Neural cell (in vitro differentiated cells): ENCODE measurements around the gene TP53I13. TPM values are rescaled to one million over a fixed set of nuclear protein-coding genes. Genes with fewer than 3 reads are reported as not detected.

ENCODE experiments used
- H2AFZ ChIP-seq: fragments of 200-600, 300-800 bp; sonication (generic), shearing (Covaris generic); 2 replicates; pipeline ENCODE4 v1.6.0; 2014; ENCODE audit warnings: low read depth, mild to moderate bottlenecking, antibody characterized with exemption, low read length, moderate library complexity
- H3F3A ChIP-seq: fragments of 200-600 bp; shearing (Covaris generic); 2 replicates; pipeline ENCODE4 v1.6.1; 2016; ENCODE audit warnings: mild to moderate bottlenecking, moderate library complexity, mixed read lengths, antibody characterized with exemption, low read length; ENCODE audit not compliant: insufficient read depth, poor library complexity, severe bottlenecking
- H3K27ac ChIP-seq: fragments of 200-600, 300-800 bp; sonication (generic), shearing (Covaris generic); 2 replicates; pipeline ENCODE4 v1.5.1; 2014; ENCODE audit warnings: mild to moderate bottlenecking, low read length, moderate library complexity
- H3K27me3 ChIP-seq: fragments of 300-800, 200-600 bp; sonication (generic), shearing (Covaris generic); 2 replicates; pipeline ENCODE4 v1.6.0; 2014; ENCODE audit warnings: mild to moderate bottlenecking, low read depth, low read length, moderate library complexity; ENCODE audit not compliant: insufficient read depth
- H3K36me3 ChIP-seq: fragments of 300-800, 200-600 bp; sonication (generic), shearing (Covaris generic); 2 replicates; pipeline ENCODE4 v1.5.1; 2014; ENCODE audit warnings: mild to moderate bottlenecking, antibody characterized with exemption, low read length, moderate library complexity; ENCODE audit not compliant: insufficient read depth
- H3K4me2 ChIP-seq: fragments of 300-800, 200-600 bp; sonication (generic), shearing (Covaris generic); 2 replicates; pipeline ENCODE4 v1.6.0; 2014; ENCODE audit warnings: mild to moderate bottlenecking, low read length
- H3K4me3 ChIP-seq: fragments of 300-800, 200-600 bp; sonication (generic), shearing (Covaris generic); 2 replicates; pipeline ENCODE4 v1.5.1; 2014; ENCODE audit warnings: mild to moderate bottlenecking, low read length, moderate library complexity
- H3K79me2 ChIP-seq: fragments of 200-600 bp; shearing (Covaris generic); replicated peaks from 2 replicates; pipeline ENCODE4 v1.6.0; 2014; ENCODE audit warnings: mild to moderate bottlenecking, low read length, moderate library complexity; ENCODE audit not compliant: insufficient read depth
- H3K9ac ChIP-seq: fragments of 300-800, 200-600 bp; sonication (generic), shearing (Covaris generic); 2 replicates; pipeline ENCODE4 v1.6.1; 2016; ENCODE audit warnings: mild to moderate bottlenecking, low read length, mixed read lengths
- H3K9me2 ChIP-seq: fragments of 200-600 bp; shearing (Covaris generic); 2 replicates; pipeline ENCODE4 v1.6.1; 2016; ENCODE audit warnings: mild to moderate bottlenecking, low read length, mixed read lengths; ENCODE audit not compliant: insufficient read depth
- H3K9me3 ChIP-seq: fragments of 200-600, 300-800 bp; sonication (generic), shearing (Covaris generic); 2 replicates; pipeline ENCODE4 v1.6.1; 2016; ENCODE audit warnings: mild to moderate bottlenecking, mixed run types, low read length, moderate library complexity, mixed read lengths
- H4K20me1 ChIP-seq: fragments of 200-600 bp; shearing (Covaris generic); 2 replicates; pipeline ENCODE4 v1.6.1; 2016; ENCODE audit warnings: mild to moderate bottlenecking, mixed run types; ENCODE audit not compliant: insufficient read depth
- EP300 ChIP-seq: fragments of 450-650 bp; conservative IDR thresholded peaks from 2 replicates; pipeline ENCODE4 v1.6.1; 2014; ENCODE audit warnings: antibody characterized with exemption, mild to moderate bottlenecking, moderate library complexity; ENCODE audit not compliant: poor library complexity, severe bottlenecking
- EZH2 ChIP-seq: fragments of 200-600, 300-800 bp; shearing (Covaris generic), sonication (generic); IDR thresholded peaks from 2 replicates; pipeline ENCODE4 v1.6.1; 2014; ENCODE audit warnings: antibody characterized with exemption, low read length, borderline replicate concordance, mild to moderate bottlenecking; ENCODE audit not compliant: insufficient read depth, poor library complexity, severe bottlenecking
- MXI1 ChIP-seq: fragments of 450-650 bp; conservative IDR thresholded peaks from 2 replicates; pipeline ENCODE4 v1.6.1; 2014; ENCODE audit warnings: antibody characterized with exemption, mild to moderate bottlenecking; ENCODE audit not compliant: poor library complexity, severe bottlenecking
- POLR2AphosphoS5 ChIP-seq: IDR thresholded peaks from 2 replicates; pipeline ENCODE4 v1.6.1; 2012
- RAD21 ChIP-seq: fragments of 450-650 bp; conservative IDR thresholded peaks from 2 replicates; pipeline ENCODE4 v1.6.1; 2014; ENCODE audit warnings: antibody characterized with exemption, mild to moderate bottlenecking, moderate library complexity
- SMC3 ChIP-seq: fragments of 450-650 bp; conservative IDR thresholded peaks from 2 replicates; pipeline ENCODE4 v1.6.1; 2014; ENCODE audit warnings: antibody characterized with exemption, mild to moderate bottlenecking, moderate library complexity; ENCODE audit not compliant: poor library complexity
- TAF1 ChIP-seq: IDR thresholded peaks from 2 replicates; pipeline ENCODE4 v1.6.1; 2012; ENCODE audit warnings: low read depth
- polyA plus RNA-seq: library from polyadenylated mRNA; depleted of rRNA; stranded (reverse); fragments of >200 nt; gene quantifications from 2 replicates; pipeline ENCODE4 v1.2.3, GENCODE V29; 2014
- TF ChIP-seq, protein P1 (sequence below): IDR thresholded peaks from 2 replicates; pipeline ENCODE4 v1.6.1; 2012; ENCODE audit warnings: borderline replicate concordance
- TF ChIP-seq, protein P2 (sequence below): fragments of 450-650 bp; IDR thresholded peaks from 2 replicates; pipeline ENCODE4 v1.5.1; 2014; ENCODE audit warnings: antibody characterized with exemption, mild to moderate bottlenecking, moderate library complexity; ENCODE audit not compliant: poor library complexity, severe bottlenecking

The TP53I13 gene
- polyA plus RNA-seq, 1 donor from 2014 or later = 18.4 TPM

DNA sequence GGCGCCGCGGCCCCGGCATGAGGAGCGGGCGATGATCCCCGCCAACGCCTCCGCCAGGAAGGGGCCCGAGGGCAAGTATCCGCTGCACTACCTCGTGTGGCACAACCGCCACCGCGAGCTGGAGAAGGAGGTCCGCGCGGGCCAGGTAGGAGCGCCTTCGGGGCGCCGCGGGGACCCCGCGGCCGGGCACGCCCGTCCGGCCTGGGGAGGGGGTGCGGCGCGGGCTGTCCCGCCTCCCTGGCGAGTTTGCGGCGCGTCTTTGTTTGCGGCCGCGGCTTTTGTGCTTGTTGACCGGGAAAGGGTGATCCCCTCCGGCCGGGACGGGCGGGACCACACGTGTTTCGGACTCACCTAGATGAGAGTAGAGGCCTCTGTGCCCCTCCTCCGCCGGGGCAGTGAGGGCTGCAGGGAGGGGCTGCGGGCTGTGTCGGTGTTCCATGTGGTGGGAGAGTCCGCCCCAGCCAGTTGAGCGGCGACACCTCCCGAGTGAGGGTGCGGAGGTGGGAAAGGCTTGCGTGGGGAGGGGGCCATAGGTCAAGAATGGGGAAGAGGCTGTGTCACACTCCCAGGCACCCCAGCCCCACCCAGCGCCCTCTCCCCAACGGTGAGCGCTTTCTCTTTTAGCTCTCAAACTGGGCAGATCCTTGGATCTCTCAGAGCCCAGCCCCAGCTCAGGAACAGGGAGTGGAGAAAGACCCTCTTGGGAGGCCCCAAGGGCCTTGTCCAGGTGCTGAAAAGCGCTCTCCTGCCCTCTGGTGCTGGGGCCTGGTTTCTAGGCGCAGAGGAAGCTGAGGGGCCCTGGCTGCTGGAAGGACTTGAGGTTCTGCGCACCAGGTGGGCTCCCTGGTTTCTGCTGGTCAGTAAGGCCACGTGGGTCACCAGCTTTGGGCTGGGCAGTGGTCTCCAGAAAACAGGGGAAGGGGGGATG is 25.4 kb downstream of the TP53I13 start:
- TF ChIP-seq RAD21 (peak; percentile 27), EP300 (no peak), EZH2 (no peak), SMC3 (no peak), TAF1 (no peak), MXI1 (peak; percentile 61), POLR2AphosphoS5 (no peak)
- TF ChIP-seq, protein P1, sequence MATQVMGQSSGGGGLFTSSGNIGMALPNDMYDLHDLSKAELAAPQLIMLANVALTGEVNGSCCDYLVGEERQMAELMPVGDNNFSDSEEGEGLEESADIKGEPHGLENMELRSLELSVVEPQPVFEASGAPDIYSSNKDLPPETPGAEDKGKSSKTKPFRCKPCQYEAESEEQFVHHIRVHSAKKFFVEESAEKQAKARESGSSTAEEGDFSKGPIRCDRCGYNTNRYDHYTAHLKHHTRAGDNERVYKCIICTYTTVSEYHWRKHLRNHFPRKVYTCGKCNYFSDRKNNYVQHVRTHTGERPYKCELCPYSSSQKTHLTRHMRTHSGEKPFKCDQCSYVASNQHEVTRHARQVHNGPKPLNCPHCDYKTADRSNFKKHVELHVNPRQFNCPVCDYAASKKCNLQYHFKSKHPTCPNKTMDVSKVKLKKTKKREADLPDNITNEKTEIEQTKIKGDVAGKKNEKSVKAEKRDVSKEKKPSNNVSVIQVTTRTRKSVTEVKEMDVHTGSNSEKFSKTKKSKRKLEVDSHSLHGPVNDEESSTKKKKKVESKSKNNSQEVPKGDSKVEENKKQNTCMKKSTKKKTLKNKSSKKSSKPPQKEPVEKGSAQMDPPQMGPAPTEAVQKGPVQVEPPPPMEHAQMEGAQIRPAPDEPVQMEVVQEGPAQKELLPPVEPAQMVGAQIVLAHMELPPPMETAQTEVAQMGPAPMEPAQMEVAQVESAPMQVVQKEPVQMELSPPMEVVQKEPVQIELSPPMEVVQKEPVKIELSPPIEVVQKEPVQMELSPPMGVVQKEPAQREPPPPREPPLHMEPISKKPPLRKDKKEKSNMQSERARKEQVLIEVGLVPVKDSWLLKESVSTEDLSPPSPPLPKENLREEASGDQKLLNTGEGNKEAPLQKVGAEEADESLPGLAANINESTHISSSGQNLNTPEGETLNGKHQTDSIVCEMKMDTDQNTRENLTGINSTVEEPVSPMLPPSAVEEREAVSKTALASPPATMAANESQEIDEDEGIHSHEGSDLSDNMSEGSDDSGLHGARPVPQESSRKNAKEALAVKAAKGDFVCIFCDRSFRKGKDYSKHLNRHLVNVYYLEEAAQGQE = peak; percentile 52
- TF ChIP-seq, protein P2, sequence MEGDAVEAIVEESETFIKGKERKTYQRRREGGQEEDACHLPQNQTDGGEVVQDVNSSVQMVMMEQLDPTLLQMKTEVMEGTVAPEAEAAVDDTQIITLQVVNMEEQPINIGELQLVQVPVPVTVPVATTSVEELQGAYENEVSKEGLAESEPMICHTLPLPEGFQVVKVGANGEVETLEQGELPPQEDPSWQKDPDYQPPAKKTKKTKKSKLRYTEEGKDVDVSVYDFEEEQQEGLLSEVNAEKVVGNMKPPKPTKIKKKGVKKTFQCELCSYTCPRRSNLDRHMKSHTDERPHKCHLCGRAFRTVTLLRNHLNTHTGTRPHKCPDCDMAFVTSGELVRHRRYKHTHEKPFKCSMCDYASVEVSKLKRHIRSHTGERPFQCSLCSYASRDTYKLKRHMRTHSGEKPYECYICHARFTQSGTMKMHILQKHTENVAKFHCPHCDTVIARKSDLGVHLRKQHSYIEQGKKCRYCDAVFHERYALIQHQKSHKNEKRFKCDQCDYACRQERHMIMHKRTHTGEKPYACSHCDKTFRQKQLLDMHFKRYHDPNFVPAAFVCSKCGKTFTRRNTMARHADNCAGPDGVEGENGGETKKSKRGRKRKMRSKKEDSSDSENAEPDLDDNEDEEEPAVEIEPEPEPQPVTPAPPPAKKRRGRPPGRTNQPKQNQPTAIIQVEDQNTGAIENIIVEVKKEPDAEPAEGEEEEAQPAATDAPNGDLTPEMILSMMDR = peak; percentile 57
- Histone ChIP-seq H3K4me2 (peak overlapping the region; percentile 91), H3K9me2 (no peaks in the 10 kb centered on the region), H3K4me3 (peak overlapping the region; percentile 91), H3K9me3 (no peaks in the 10 kb centered on the region), H3K36me3 (no peaks in the 10 kb centered on the region), H2AFZ (peak overlapping the region; percentile 21), H3K27ac (no peak overlapping the region), H4K20me1 (peaks cover 11% of the 10 kb centered on the region), H3K9ac (peak overlapping the region; percentile 82), H3K27me3 (no peaks in the 10 kb centered on the region), H3K79me2 (peaks cover 40% of the 10 kb centered on the region), H3F3A (peaks cover 2% of the 10 kb centered on the region)

DNA sequence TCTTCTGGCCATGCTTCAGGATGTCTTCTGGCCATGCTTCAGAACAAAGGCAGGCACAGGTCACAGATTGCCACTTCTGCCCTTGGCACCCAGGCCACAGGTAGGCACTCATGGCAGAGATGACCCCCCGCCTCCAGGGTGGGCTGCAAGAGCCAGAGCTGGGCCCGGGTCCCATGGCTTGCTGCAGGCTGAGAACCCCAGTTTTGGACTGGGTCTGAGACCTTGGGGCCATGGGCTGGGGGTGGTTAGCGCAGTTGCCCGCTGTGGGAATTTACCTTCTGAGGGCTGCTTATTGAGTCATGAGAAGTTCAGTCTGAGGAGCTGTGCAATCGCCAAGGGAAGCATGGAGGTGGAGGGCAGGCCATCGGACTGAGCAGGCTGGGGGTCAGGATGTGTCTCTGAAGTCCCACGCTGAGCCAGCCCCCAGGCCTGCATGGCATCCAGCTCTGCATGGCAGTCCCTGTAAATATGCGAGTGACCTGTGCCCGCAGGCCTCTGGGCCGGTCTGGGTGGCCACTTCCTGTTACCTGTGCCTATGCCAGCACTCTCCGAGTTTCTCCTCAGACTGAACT is 26.1 kb downstream of the TP53I13 start:
- Histone ChIP-seq H3K27me3 (no peaks in the 10 kb centered on the region), H3K9ac (peak overlapping the region; percentile 82), H4K20me1 (peaks cover 11% of the 10 kb centered on the region), H3K9me2 (no peaks in the 10 kb centered on the region), H2AFZ (peak overlapping the region; percentile 21), H3K27ac (no peak overlapping the region), H3K4me3 (peak overlapping the region; percentile 91), H3K4me2 (peak overlapping the region; percentile 91), H3K9me3 (no peaks in the 10 kb centered on the region), H3F3A (peaks cover 2% of the 10 kb centered on the region), H3K79me2 (peaks cover 39% of the 10 kb centered on the region), H3K36me3 (no peaks in the 10 kb centered on the region)
- no peak for TF ChIP-seq POLR2AphosphoS5
- TF ChIP-seq, protein P2 = peak; percentile 8
- no peak for TF ChIP-seq SMC3
- TF ChIP-seq TAF1 = no peak
